M059J (cell line): Measurements from ENCODE around the gene DGKE. TPM values are rescaled to one million over a fixed set of nuclear protein-coding genes. Genes with fewer than 3 reads are reported as not detected.

ENCODE experiments used
- DNase-seq: peaks from one replicate; pipeline ENCODE4 v3.0.0-alpha.2; 2012; ENCODE audit warnings: low read depth
- total RNA-seq: library from RNA; depleted of rRNA; stranded (reverse); fragments of >200 nt; shearing (Covaris generic); gene quantifications from 2 replicates; pipeline ENCODE4 v1.2.3, GENCODE V29; 2014; rRNA removed

The DGKE gene
- 0.25 and 0.81 TPM in 2 replicates for total RNA-seq

DNA sequence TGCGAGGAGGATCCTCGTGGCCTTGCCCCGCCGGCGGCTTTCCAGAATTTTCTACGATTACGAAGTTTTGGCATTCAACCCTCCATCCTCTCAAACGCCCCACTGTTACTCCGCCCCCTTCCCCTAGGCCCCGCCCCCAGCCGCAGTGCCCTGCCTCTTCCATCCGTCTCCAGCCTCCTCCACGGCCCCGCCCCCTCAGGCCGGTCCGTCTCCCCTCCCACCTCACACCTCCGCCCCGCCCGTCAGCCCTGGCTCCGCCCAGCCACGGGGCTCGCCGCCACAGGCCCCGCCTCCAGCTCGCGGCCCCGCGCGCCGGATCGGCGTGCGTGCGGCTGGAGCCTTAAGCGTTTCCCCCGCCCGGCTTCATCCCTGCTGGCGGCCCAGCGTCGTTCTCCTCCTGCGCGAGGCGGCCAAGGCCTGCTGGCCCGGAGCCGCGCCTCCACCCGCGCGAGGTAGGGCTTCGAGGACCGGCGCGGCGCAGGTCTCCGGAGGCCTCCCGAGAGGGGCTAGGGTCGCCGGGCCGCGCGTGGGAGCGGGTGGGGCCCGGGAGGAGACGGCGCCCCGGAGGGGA lies at the start of gene DGKE, which contains the start of gene C17orf67:
Gene DGKE (plus strand): TSS at position 343 of the 571 bp plus-strand sequence. CDS start 645 bp downstream, outside the sequence.
Gene C17orf67 (minus strand): TSS at position 112 of the 571 bp plus-strand sequence. CDS start 18,110 bp downstream, outside the sequence.
- peak; percentile 73 for DNase-seq

DNA sequence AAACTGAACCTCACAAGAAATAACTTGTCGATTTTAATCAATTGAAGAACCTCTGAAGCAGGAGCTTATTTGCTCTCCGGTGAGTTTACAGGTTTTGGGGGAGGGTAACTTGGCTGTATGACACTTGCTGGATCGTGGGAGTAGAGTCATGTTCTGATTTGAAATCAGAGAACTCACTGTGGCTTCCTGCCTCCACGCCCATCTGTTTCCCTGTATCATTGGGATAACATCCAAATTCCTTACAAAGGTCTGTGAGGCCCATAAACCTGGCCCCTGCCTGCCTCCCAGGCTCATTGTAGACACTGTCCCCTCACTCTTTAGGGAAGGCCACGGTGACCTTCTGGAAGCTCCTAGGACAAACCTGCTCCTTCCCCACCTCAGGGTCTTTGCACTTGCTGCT lies 48.5 kb upstream of the DGKE start:
- DNase-seq = peak; percentile 64

GRCh38 chr17:56785997-56786680 lies 47.8 kb upstream of the DGKE start:
- DNase-seq = no peak

GRCh38 chr17:56786989-56787482 lies 46.9 kb upstream of the DGKE start:
- peak; percentile 98 for DNase-seq

- DNase-seq = no peak
Measured at GRCh38 chr17:56792267-56792666, 41.7 kb upstream of the DGKE start.

GRCh38 chr17:56793531-56793930 lies 40.4 kb upstream of the DGKE start:
- DNase-seq = no peak

GRCh38 chr17:56793957-56794356 lies 40.0 kb upstream of the DGKE start:
- DNase-seq = peak; percentile 18

DNA sequence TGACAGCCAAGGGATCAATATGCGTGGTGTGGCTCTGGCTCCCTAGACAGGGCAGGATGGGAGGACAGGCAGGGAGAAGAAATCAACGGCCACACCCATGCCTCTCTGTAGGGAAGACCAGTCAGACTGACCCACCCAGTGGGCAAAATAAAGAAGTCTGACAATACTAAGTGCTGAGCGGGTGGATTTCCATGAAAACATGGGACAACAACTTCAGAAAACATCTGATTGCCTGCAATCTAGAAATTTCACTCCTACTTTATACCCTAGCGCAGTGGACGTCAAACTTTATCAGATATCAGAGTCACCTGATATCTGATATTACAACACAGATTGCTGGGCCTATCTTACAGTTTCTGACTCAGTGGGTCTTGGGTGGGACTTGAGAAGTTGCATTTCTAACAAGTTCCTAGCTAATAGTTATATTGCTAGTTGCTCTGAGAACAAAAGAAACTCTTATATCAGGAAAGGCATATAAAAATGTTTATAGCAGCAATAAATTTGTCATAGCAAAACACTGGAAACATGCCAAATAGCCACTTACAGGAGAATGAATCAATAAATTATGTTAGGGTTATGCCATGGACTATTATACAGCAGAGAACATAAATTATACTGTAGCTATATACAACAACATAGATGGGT lies 38.6 kb upstream of the DGKE start:
- DNase-seq = no peak

GRCh38 chr17:56796536-56796935 lies 37.4 kb upstream of the DGKE start:
- DNase-seq = no peak

- peak; percentile 36 for DNase-seq
Measured at GRCh38 chr17:56798916-56799315, 35.0 kb upstream of the DGKE start.

DNA sequence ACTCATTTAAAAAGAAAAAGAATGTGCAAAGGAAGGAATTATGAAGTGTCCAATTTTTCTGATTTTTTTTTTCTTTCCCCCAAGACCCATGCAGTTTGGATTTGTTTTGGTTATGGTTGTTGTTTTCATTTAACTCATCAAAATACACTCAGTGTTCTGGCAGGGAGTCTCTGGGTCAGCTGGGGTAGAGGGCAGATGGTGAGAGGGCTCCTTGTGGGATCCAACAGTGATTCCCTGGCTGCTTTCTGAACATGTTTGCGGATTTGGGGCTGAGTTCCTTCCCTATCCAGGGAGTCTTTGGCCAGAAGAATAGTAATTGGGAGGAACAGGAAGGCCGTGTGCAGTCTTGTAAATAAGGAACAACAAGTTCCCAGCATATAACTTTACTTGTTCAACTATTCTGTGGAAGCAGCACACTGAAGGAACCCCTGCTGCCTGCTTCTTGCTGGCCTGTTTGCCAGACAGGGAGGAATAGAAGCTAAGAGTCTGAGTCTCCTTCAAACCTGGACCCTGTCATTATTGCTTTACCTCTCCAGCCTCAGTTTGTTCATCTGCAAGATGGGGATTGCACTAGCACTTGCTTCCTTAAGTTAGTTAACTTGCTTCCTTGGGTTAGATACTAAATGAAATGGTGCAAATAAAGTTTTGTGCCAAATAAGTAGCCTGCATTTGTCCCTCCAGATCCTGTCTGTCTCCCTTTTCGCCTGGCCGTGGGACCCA lies 32.3 kb upstream of the DGKE start:
- DNase-seq = no peak

DNA sequence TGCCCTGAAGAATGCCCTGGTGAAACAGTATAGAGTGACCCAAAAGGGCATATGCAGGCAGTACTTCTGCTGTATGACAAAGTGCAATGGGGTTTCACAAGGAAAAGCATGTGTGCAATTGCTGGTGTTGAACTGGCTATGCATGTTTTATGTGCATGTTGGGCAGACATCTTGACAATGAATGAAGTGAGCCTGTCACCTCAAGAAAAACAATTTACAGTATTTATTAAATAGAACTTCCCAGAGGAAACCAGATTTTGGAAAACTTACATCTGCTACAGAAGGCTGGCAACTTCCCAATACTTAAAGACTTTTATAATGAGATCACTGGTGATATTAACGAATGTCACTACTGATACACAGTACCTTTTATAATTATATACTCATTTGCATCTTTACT lies 30.9 kb upstream of the DGKE start:
- DNase-seq = no peak

DNA sequence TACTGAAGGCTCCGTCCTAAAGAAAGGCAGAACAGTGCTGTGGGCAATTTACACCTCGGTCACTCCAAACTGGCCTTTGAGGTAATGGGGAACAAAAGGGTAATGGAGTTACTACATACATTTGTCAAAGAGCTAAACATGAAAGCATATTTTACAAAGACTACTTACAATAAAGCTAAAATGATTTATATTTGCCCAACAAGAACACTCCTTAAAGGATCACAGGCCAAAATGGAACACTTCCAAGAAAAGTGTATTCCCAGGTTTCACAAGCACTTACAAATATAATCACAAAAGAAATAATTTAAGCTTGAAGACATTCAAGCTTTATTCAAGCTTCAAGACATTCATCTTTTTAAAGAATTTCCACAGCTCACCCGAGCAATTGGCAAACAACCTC lies 29.5 kb upstream of the DGKE start:
- DNase-seq = no peak

GRCh38 chr17:56806949-56807348 lies 27.0 kb upstream of the DGKE start:
- DNase-seq = no peak

DNA sequence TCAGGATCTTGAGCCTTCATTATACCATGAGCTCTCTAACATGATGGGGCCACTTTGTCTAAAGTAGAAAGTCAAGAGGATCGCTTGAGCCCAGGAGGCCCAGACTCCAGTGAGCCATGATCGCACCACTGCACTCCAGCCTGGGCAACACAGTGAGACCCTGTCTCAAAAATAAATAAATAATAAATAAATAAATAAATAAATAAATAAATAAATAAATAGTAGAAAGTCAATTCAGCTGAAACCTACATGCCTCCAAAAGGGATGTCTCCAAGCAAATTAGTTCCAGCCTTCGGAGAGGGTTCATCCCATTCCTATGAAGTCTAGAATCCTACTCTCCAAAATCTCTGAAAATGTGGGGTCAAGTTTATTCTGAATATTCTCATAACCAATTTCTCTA lies 26.2 kb upstream of the DGKE start:
- no peak for DNase-seq

DNA sequence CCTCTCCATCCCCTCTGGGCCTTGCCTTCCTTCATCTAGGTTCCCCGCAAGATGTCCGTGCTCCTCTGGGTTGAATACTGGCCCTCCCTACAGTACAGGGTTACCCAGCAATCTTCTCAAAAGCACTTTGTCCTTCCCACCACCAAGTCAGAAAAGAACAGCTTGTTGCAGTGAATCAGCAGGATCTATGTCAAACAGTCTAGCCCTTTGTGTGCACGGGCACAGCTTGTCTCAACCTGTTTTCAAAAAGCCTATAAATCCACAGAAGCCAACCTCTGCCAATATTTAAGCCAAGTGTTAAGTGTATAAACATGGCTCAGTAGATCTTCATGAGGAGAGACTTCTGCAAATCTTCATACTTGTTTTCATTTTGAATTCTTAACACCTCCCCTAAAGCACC lies 25.4 kb upstream of the DGKE start:
- DNase-seq = no peak

DNA sequence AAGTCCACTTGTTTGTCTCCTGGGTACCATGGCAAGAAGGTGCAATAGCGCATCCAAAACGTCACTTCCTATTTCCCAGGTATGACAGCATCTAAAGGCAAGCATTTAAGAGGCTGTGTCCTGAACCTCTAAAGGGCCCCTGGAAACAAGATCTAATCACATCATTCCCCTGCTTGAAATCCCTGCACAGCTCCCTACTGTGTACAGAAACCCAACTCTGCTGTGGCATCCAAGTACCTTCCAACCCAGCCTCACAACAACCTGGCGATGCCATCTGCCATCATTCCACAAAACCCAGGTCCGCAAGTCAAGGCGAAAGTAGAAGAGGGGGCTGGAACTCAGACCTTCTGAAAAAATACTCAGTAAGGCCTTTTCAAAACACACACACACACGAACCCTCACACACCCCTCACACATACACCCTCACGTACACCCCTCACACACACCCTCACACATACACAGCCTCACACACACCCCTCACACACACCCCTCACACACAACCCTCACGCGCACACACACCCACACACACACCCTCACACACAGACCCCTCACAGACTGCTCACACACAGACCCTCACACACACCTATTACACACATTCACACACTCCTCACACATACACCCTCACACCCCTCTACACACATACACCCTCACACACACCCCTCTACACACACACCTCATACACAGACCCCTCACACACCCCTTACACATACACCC lies 24.7 kb upstream of the DGKE start:
- DNase-seq = no peak

DNA sequence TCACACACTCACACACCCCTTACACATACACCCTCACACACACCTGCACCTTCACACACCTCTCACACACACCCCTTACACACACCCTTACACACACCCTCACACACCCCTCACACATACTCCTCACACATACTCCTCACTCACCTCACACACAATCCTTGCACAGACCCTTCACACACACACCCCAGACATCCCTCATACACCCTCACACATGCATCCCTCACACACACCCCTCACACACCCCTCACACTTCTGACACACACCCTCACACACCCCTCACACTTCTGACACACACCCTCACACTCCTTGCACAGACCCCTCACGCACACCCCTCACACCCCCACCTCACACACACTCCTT lies 24.2 kb upstream of the DGKE start:
- no peak for DNase-seq

GRCh38 chr17:56810343-56810742 lies 23.6 kb upstream of the DGKE start:
- DNase-seq = no peak

DNA sequence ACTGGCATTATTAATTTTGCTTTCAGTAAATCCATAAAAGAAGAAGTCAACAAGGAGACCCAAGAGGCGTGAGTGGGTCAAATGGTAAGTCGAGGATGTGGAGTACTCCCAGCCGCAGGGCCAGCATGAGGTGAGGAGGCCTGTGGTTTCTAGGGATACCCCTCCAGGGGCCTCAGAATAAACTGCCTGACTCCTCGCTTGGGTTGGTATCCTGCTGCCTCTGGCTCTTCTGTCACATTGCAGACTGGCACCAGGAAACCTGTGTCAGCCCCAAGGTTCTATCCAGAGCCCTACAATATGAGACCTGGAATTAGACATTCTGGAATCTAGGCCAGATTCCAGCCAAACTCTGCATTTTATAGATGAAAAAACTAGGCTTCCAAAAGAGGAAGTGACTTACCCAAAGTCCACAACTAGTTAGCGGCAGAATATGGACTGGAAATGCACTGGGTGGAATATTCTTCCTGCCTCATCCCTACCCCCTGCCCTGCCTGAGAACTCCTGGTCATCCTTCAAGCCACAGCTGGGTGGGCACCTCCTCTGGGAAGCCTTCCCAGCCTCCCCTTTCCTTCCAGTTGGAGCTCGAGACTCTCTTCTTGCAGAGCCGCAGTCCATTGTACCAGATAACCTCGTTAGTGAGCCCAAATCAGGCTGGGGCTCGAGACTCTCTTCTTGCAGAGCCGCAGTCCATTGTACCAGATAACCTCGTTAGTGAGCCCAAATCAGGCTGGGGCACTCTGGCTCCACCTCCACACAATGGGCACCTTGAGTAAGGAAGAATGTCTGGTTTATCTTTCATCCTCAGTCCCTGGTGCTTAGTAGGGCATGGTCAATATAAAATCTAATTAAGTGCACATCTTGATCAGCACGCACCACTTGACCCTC lies 22.8 kb upstream of the DGKE start:
- DNase-seq = no peak
